ENCODE data around the gene BTBD2.

BTBD2 gene

DNA sequence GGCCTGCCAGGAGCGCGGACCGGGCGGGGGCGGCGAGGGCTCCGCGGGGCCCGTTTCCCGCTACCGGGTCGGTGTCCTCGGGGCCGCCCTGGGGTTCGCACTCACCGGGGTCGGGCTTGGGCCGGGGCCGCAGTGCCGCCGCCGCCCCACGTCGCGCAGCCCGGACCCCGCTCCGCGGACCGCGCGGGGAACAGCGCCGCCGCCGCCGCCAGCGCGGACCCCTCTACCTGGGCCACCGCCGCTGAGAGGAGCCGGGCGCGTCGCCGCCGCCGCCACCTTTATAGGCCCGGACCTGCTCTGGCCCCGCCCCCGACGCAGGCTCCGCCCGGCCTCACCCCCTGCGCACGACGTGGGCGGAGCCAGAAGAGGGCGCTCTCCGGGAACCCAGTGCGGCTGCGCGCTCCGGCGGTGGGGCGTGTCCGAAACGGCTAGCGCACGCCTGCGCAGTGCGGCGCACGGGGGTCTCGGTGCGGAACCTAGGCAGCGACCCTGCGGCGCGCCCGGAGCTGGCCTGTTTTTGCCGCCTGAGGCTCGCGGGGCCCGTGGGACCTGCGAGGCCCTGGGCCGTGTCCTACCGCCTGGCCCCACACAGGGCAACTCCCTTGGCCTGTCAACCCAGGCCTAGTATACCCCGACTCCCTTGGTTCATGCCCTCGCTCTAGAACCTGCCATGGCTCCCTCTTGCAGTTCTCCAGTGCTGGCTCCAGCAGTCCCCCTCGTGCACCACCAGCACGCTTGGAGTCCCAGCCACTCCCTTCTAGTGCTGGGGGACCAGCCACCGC lies 35.7 kb upstream of the BTBD2 start, which contains the start of gene MKNK2:
Gene MKNK2, minus strand, starts transcription at position 254 of the 782 bp plus-strand sequence. CDS start 393 bp downstream, outside the sequence.
- peak; percentile 92 for DNase-seq (ENCODE audit: low read depth, low spot score)

GRCh38 chr19:2050349-2050990 lies 35.0 kb upstream of the BTBD2 start:
- no peak for DNase-seq (ENCODE audit: low read depth, low spot score)

GRCh38 chr19:2049741-2050348 lies 34.3 kb upstream of the BTBD2 start:
- DNase-seq (ENCODE audit: low read depth, low spot score), result peak; percentile 78

GRCh38 chr19:2048959-2049740 lies 33.6 kb upstream of the BTBD2 start:
- no peak for DNase-seq (ENCODE audit: low read depth, low spot score)

DNA sequence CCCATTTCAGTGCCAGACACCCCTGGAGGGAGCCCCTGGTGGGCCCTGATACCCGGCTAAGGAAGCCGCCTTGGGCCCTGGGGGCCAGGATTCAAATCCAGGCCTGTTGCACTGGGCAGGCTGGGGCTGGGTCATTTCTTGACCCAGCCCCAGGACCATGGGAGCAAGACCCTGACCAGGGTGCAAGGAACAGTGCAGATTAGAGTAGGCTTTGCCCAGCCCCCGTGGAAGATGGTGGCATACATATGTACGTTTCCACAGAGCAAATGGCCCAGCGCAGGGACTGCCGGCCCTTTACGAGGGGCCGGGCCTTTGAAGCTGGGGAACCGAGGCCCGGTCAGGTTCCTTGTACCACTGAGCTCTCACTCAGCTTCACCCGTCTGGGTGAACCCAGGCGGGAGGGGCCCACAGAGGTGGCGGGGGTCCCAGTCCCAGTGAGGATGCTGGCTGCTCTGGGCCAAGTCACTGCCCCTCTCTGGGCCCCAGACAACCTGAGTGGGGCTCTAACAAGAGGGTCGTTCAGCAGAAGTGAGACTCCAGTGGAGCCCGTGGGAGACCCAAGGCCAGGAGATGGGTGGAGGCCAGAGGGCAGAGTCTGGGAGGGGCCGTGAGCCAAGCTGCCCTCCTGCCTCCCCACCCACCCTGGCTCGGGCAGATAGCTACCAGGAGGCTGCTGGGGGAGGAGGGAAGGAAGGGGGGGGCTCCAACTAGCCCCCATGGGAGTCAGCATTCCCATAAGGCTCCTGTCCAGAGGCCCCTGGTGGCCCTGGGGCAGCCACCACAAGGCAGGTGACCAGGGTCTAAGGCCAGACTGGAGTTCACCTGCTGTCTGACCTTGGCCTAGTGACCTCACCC lies 32.8 kb upstream of the BTBD2 start:
- no peak for DNase-seq (ENCODE audit: low read depth, low spot score)

DNA sequence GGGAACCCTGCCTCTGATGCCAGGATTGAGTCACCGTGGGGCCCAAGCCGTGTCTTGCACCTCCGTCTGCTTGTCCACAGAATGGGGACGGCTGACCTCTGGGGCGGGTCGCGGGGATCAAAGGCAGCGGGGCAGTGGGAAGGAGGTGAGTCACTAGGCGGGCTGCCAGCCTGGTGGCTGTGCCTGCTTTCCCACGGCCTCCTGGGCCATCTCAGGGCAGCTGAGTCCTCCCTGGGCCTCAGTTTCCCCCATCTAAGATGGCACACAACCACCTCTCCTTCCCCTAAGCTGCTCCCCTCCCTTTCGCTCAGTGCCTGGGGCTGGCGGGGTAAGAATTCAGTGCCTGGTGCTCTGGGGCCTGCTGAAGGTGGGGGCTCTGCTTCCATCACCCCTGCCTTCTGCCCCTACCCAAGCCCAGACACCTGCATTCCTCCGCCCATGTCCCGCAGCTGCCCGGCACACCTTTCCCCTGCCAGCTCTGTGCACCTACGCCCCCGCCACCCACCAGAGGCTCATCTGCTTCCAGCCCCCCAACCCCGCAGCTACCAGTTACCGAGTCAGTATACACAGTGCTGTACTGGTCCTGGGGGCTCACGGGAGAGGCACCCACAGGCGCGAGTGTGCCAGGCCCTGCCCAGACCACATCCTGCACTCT lies 32.1 kb upstream of the BTBD2 start:
- no peak for DNase-seq (ENCODE audit: low read depth, low spot score)

DNA sequence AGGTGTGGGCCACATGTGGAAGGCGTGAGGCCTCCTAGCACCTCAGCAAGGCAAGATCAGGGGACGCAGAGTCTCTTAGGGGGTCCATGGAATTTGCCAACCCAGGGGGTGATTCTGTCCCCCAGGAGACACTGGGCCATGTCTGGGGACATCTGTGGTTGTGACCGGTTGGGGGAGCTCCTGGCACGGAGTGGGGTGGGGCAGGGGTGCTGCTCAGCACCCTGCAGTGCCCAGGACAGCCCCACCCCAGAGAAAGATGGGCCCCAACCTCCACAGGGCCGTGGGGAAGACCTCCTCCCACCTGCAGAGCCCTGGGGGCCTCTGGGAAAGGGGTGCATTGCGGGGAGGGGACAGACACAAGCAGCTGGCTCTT lies 31.5 kb upstream of the BTBD2 start:
- DNase-seq (ENCODE audit: low read depth, low spot score), result no peak

GRCh38 chr19:2046046-2046907 lies 30.8 kb upstream of the BTBD2 start:
- DNase-seq (ENCODE audit: low read depth, low spot score), result no peak

DNA sequence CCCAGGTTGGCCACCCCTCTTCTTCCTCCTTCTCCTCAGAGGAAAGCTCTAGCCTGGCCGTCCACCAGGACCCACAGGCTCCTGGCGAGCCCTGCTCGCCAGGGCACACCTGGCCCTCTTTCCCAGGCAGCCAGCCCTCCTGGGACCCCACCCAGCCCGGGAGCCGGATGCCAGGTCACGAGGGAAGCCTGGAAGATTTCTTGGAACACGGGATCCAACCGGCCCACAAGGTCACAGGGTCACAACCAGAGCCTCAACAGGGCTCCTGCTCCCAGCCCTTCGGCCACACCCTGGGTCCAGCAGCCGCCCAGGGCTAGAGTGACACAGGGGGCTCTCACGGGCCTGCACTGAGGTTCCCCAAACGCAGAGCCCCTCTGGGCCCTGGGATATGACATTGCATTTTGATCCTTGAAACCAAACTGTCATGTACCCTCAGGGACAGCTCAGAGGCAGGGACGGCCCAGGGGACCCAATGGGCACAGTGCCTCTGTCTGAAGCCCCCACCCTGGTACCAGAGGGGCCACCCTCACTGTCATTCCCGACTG lies 30.1 kb upstream of the BTBD2 start:
- no peak for DNase-seq (ENCODE audit: low read depth, low spot score)

DNA sequence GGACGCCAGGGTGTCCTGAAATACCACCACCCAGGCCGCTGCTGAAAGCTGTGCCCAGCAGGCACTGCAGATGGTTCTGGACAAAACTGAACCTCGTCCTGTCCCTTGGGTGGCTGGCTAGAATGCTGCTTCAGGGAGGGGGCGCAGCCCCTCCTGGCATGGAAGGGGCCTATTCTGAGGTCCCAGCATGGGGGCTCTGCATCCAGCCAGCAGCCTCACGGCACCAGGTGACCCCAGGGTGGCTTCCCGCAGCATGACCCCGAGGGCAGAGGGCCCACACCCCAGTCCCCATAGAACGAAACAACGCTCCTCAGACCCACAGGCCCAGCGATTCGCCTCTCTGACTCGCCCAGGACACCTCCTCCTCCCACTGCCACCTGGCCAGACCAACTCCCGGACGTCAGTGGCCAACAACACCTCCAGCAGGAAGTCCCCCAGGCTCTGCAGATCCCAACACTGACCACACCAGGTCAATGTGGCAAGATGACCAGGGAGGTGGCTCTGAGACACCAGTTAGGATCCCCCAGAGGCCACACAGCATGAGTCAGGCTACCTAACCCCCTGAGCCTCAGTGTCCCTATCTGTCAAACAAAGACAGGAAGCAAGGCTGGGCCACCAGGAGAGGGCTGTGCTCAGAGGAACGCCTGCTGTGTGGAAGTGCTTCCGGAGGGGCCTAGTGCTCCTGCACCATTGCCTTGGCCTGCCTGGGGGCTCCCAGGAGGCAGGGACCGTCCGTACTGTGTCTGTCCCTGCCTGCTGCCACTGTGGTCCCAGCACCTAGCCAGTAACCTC lies 29.4 kb upstream of the BTBD2 start:
- DNase-seq (ENCODE audit: low read depth, low spot score), result no peak

GRCh38 chr19:2043961-2044708 lies 28.6 kb upstream of the BTBD2 start:
- no peak for DNase-seq (ENCODE audit: low read depth, low spot score)

GRCh38 chr19:2043251-2043641 lies 27.7 kb upstream of the BTBD2 start:
- DNase-seq (ENCODE audit: low read depth, low spot score), result no peak

DNA sequence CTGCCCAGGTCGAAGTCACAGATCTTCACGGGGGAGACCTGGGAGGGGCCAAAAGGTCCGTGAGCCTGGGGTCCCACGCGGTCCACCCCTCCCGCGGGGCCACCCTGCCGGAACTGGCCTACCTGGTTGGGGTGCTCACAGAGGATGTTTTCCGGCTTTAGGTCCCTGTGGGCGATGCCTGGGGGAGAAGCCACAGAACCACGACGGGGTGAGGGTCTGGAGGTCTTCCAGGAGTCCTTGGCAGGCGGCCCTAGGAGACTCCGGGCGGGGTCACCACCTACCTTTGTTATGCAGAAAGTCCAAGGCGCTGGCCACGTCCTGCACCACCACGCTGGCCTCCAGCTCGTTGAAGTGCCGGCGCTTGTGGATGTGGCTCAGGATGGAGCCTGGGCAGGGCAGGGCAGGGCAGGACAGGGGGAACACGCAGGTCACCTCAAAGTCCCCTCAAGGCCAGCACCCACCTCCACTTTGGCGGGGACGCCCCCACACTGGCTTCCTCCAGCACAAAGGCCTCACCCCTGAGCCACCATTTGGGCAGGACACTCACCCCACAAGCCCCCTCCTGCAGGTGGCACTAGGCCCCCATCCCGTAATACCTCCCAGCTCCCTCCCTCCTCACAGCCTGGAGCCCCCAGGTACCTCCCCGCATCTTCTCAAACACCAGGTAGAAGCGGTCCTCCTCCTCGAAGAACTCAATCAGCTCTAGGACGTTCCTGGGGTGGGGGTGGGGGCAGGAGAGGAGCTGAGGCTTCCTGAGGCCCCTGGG lies 27.2 kb upstream of the BTBD2 start:
- no peak for DNase-seq (ENCODE audit: low read depth, low spot score)

- peak; percentile 95 for DNase-seq (ENCODE audit: low read depth, low spot score)
Measured at GRCh38 chr19:2041683-2042484, 26.4 kb upstream of the BTBD2 start.

- no peak for DNase-seq (ENCODE audit: low read depth, low spot score)
Measured at GRCh38 chr19:2041433-2041682, 25.8 kb upstream of the BTBD2 start.

- no peak for DNase-seq (ENCODE audit: low read depth, low spot score)
Measured at GRCh38 chr19:2040647-2041432, 25.3 kb upstream of the BTBD2 start.
